Esophagus muscularis mucosa (tissue), 3 donors: ENCODE results near the gene ZFC3H1.

Experiments used
- CTCF ChIP-seq, 3 experiments: fragments of 200-600 bp in 2 of 3; fragments of 450-650 bp in 1 of 3; sonication (generic) in 2 of 3; IDR thresholded peaks; one replicate each; pipeline ENCODE4 v1.5.1; 2017 to 2019; ENCODE audit warnings: antibody characterized with exemption in 3 of 3, mild to moderate bottlenecking in 2 of 3, moderate library complexity in 1 of 3
- POLR2A ChIP-seq: fragments of 450-650 bp; IDR thresholded peaks from one replicate; pipeline ENCODE4 v1.6.1; 2017; ENCODE audit warnings: antibody characterized with exemption, moderate library complexity, mild to moderate bottlenecking, low read depth
- POLR2AphosphoS5 ChIP-seq, 2 donors: sonication (generic); formaldehyde crosslinking; IDR thresholded peaks; one replicate each; pipeline ENCODE4 v1.6.1; 2017; ENCODE audit warnings: antibody characterized with exemption in 2 of 2

GRCh38 chr12:71686658-71687025 is 23.0 kb upstream of the ZFC3H1 start:
- TF ChIP-seq CTCF (IDR thresholded peaks at IDR 0.05) (no peak), POLR2A (no peak), POLR2AphosphoS5 (IDR thresholded peaks at IDR 0.05) (no peak)
